K562 (cell line): ENCODE results near the gene ACER3. TPM values are rescaled to one million over a fixed set of nuclear protein-coding genes. Genes with fewer than 3 reads are reported as not detected.
A peak's percentile ranks its signal among the peaks of the same experiment; 100 is the strongest.

ENCODE experiments used
- CBX5 ChIP-seq: IDR thresholded peaks from 2 replicates; pipeline ENCODE4 v1.6.1; 2014; ENCODE audit warnings: low read depth, borderline replicate concordance
- CHCHD3 ChIP-seq: fragments of 250-450 bp; sonication (Bioruptor Pico); IDR thresholded peaks from 2 replicates; pipeline ENCODE4 v2.1.2; 2022; ENCODE audit warnings: mild to moderate bottlenecking
- CUX1 ChIP-seq: fragments of 200-800 bp; sonication (Bioruptor generic); IDR thresholded peaks from 2 replicates; pipeline ENCODE4 v1.6.1; 2016; ENCODE audit warnings: missing genetic modification characterization, missing compliant biosample characterization
- HIVEP1 ChIP-seq: fragments of 250-450 bp; sonication (Bioruptor Pico); IDR thresholded peaks from 2 replicates; pipeline ENCODE4 v1.4.0; 2020; ENCODE audit warnings: mild to moderate bottlenecking
- IRF9 ChIP-seq: fragments of 450-650 bp; IDR thresholded peaks from 2 replicates; pipeline ENCODE4 v1.6.1; 2016; ENCODE audit warnings: missing biosample characterization, missing genetic modification characterization
- NFE2 ChIP-seq: IDR thresholded peaks from 2 replicates; pipeline ENCODE4 v1.6.1; 2014; ENCODE audit warnings: antibody characterized with exemption, low read depth
- NFIC ChIP-seq: fragments of 450-650 bp; IDR thresholded peaks from 2 replicates; pipeline ENCODE4 v1.6.1; 2017; ENCODE audit warnings: mild to moderate bottlenecking, inconsistent platforms
- PTBP1 ChIP-seq: fragments of 200-400 bp; formaldehyde crosslinking; IDR thresholded peaks from 2 replicates; pipeline ENCODE4 v1.6.1; 2017; ENCODE audit warnings: low read depth, low read length
- RBFOX2 ChIP-seq: fragments of 200-400 bp; formaldehyde crosslinking; IDR thresholded peaks from 2 replicates; pipeline ENCODE4 v1.6.1; 2017; ENCODE audit warnings: low read depth, mild to moderate bottlenecking, low read length, moderate library complexity
- RERE ChIP-seq: sonication (generic); formaldehyde crosslinking; IDR thresholded peaks from 2 replicates; pipeline ENCODE4 v1.8.0; 2023; ENCODE audit warnings: missing genetic modification reagents, mild to moderate bottlenecking, borderline replicate concordance
- RFX7 ChIP-seq: fragments of 250-450 bp; sonication (Bioruptor Pico); IDR thresholded peaks from 2 replicates; pipeline ENCODE4 v1.5.1; 2021; ENCODE audit warnings: mild to moderate bottlenecking
- ZC3H4 ChIP-seq: sonication (generic); formaldehyde crosslinking; IDR thresholded peaks from 2 replicates; pipeline ENCODE4 v1.9.0; 2021; ENCODE audit warnings: missing genetic modification reagents, borderline replicate concordance
- ZNF253 ChIP-seq: fragments of 250-450 bp; sonication (Bioruptor Pico); conservative IDR thresholded peaks from 2 replicates; pipeline ENCODE4 v1.6.1; 2021; ENCODE audit warnings: mild to moderate bottlenecking
- polyA plus RNA-seq, 8 experiments: library from polyadenylated mRNA; depleted of rRNA in 4 of 8; stranded (reverse) in 5 of 8; unstranded in 3 of 8; fragments of >200 nt; fragmentation: Nextera tagmentation in 2 of 8; fragmentation: Illumina TruSeq in 1 of 8; extraction: Ambion mirVana in 2 of 8; extraction: Trizol in 1 of 8; gene quantifications; 2 replicates each; pipeline versions ENCODE4 v1.2.1 to v1.2.3, GENCODE V29; 2011 to 2014; ENCODE audit warnings: inconsistent platforms in 1 of 8, missing spikeins in 1 of 8
- total RNA-seq, 7 experiments: library from RNA; depleted of rRNA in 6 of 7; stranded (reverse); fragments of >200 nt in 6 of 7; fragmentation: Illumina TruSeq in 2 of 7; extraction: Trizol in 2 of 7; gene quantifications; 2 replicates each; pipeline versions ENCODE4 v1.2.1 to v1.2.3, GENCODE V29; 2011 to 2021; ENCODE audit warnings: low replicate concordance in 1 of 7

Gene ACER3
- total and polyA plus RNA-seq, 9 of the 15 experiments (the other 6 are each of a cell fraction or from before 2014, with no cell fraction given): 2.0 to 23.8 (median 9.5) TPM

GRCh38 chr11:76860539-76861475, at the start of gene ACER3 (continued):
- TF ChIP-seq IRF9 (no peak), PTBP1 (no peak), RBFOX2 (peak; percentile 95), ZC3H4 (CRISPR knock-in tag) (no peak), CBX5 (no peak), ZNF253 (CRISPR knock-in tag) (no peak), CHCHD3 (CRISPR knock-in tag) (no peak), RERE (CRISPR knock-in tag) (no peak), NFE2 (no peak), RFX7 (CRISPR knock-in tag) (no peak), CUX1 (CRISPR knock-in tag) (no peak), NFIC (no peak; the same call in 1 of the 2 replicates), HIVEP1 (CRISPR knock-in tag) (no peak)
